Inflammatory macrophage treated with lipopolysaccharide for 1 hour (primary cell): Measurements from ENCODE around the gene NRBF2.
A peak's percentile ranks its signal among the peaks of the same experiment; 100 is the strongest.

Experiments used
- DNase-seq, 2 donors: peaks; one replicate each; pipeline ENCODE4 v3.0.0-alpha.2; 2020 to 2022

NRBF2 gene

DNA sequence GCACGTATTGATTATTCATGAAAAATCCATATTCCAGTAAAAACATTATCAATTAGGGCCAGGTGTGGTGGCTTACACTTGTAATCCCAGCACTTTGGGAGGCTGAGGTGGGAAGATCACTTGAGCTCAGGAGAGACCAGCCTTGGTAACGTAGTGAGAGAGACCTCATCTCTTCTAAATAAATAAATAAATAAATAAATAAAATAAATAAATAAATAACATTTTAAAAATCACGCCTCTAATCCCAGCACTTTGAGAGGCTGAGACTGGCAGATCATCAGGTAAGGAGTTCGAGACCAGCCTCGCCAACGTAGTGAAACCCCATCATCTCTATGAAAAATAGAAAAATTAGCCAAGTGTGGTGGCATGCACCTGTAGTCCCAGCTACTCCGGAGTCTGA is 32.1 kb downstream of the NRBF2 start:
- DNase-seq: no peak

DNA sequence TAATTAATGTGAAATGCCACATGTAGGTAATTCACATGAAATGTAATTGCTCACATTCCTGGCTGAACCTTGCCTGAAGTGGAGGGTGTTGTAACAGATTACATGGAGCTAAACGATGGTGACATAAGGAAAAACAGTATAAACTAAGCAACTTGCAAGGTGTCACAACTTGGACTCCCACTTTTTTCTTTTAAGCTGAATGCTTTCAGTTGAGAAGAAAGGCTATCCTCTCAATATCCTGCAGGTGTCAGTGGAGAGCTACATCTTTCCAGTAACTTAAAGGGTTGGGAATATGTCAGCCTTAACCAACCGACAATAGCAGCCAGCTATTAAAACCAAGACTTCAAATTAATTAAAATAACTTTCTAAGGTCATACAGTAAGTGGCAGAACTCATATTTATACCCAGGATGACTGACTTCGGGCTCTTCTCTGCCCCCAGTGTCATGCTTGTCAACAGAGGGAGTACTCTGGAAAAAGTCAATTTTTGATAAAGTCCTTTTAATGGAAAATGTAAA is 33.7 kb downstream of the NRBF2 start:
- DNase-seq: peak; percentile 70 to 75

DNA sequence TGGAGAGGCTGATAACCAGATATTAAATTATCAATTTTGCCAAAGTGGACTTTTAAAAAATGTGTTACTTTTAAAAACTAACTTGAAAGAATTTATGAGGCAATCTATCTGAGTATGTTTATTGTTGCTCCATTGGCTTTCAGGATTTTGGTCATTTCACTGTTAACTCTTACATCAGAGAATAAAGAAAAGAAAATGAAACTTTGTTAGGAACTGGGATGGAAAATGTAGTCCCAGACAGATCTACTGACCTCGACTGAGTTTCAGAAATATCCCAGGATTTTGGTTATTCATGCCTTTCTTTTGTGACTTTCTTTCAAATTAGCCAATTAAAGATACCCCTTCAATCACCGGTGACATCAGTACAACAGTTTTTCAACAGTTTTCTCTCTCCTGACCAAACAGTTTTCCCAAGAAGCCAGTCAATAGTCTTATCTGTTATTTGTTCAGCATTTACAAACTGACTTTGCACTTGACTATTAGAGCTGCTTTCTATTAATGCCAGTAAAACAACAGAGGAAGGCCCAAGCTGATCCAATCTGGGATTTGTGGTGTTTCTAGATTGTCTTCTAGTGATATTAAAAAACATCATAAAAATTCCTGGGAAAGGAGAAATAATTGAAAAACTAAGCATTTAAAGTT is 35.8 kb downstream of the NRBF2 start:
- DNase-seq: no peak

DNA sequence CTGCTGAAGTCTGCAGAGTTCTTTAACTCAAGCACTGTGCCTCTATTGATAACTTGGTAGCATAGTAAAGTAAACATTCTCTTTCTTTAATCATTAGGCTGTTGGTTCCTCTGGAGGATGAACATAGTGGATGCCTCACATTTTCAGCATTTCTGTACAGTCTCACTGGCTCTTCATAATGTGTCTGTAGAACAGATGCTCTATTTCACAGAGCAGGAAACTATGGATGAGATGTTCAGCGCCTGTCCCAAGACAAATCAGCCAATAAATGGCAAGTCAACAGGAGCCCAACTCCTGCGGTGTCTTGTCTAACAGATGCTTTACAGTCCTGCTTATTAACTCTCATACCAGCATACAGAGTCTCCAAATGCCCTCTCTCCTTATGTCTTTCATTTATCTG is 36.5 kb downstream of the NRBF2 start:
- no peak for DNase-seq

DNA sequence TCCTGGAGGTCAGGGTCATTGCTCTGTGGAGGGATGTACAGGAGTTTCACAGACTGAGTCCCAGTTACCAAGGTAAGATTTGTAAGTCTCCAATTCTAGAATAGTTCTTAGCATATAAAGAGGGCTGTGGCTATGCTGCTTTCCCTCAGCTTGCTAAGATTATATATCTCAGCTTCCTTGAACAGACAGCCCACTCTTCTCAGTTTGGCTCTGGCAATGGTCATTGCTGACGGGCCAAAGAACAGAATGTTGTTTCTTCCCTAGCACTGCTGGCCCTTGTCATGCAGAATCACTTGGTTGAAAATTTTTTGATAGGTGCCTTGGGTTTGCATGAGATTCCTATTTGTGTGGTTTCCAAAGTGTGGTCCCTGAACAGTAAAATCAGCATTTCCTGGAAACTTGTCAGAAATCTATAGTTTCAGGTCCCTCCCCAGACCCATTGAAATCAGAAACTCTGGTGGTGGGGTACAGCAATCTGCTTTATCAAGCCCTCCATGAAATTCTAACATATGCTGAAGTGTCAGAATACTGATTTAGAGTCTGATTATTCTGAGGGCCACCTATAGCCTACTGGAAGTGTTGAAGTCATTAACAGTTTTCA is 38.2 kb downstream of the NRBF2 start:
- no peak for DNase-seq

DNA sequence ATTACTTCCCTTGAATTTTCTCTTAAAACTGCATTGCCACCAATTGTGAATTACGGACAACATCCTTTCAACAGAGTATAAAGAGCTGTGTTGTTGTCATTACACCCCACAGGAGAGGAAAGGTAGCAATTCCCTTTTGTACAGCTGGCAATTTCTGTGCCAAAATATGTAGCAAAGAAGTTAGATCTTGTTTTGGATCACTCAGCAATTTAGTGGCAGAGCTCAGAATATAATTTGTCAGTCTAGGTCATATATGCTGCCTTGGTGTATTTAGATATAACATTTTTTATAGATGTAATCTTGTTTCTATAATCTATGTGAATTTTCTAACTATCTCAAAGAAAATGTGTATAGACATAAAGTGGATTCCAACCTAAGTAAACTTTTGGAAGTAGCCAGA is 38.8 kb downstream of the NRBF2 start:
- DNase-seq: no peak

DNA sequence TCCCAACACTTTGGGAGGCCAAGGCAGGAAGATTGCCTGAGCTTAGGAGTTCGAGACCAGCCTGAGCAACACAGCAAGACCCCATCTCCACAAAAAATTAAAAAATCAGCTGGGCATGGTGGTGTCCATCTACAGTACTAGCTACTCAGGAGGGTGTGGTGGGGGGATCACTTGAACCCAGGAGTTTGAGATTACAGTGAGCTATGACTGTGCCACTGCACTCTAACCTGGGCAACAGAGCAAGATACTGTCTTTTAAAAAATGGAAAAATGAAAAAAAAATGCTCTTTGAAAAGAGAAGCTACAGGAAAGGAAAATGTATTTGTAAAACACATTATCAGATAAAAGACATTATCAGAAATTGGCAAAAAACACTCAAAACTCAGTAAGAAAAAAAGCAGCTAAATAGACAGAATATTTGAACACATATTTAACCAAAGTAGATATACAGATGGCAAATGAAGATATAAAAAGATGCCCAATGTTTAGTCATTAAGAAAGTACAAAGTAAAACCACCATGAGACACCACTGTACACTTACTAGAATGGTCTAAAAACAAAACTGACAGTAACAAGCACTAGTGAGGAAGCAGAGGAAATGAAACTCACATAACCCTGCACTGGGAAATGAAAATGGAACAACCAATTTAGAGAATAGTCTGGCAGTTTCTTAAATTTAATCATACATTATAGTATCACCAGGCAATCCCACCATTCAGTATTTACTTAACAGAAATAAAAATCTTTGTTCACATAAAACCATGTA is 40.5 kb downstream of the NRBF2 start:
- DNase-seq: peak; percentile 59 to 78

DNA sequence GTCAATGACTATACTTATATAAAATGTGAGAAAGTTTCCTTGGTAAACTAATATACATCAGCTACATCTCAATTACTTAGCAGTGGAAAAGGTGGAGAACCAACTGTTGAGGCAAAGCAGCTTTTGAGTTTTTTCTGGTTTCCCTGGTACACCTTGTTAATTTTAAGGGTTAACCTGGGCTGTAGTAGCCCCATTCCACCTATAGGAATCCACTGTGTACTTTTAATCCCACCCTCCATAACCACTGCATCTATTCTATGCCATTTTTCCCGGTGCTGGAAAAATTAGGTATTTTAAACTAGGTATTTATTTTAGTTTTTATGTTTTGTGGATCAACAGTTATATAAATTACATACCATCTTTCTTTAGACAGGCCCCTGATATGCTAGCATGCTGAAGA is 42.4 kb downstream of the NRBF2 start:
- DNase-seq: no peak

DNA sequence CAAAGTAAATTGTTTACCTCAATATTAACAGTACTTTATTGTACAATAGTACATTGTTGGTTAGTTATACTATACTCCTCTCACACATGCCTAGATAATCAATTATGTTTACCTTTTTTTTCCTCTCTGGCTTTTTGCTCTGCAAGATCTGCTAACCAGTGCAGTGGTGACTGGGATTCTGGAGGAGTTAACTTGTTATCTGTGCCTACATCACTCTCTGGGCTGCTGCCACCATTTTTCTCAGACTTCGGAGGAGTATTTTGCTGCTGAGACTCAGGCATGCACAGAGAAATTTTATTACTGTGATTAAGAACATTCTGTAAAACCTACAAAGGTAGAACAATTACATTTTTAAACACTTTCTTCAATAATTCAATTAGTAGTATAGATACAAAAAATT is 59.7 kb downstream of the NRBF2 start:
- DNase-seq: no peak

DNA sequence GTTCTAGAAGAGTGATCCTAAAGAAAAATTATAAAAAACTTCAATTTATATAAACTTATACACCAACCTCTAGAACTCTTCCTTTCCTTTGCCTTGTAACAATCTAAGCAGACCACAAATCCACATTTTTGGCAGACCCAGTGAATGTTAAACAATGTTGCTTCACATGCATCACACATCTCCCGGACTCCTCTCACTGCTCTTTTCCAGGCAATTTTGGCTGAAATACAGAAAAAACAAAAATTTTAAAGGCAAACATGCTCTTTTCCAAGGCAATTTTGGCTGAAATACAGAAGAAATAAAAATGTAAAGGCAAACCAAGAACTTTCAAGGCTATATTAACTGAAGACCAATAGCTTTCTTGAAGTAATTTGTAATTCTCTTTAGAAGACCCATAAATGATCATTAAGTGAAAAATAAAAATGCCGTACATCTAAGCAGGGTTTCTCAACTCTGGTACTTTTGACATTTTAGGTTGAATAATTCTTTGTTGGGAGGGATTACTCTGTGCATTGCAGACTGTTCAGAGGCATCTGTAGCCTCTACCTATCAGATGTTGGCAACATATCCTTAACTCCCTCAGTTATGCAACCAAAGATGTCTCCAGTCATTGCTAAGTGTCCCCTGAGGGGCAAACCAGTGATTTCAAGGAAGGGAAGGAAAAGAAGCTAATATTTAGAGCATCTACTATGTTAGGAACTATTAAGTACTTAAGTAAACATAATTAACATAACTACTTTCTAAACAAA is 64.4 kb downstream of the NRBF2 start:
- DNase-seq: no peak

DNA sequence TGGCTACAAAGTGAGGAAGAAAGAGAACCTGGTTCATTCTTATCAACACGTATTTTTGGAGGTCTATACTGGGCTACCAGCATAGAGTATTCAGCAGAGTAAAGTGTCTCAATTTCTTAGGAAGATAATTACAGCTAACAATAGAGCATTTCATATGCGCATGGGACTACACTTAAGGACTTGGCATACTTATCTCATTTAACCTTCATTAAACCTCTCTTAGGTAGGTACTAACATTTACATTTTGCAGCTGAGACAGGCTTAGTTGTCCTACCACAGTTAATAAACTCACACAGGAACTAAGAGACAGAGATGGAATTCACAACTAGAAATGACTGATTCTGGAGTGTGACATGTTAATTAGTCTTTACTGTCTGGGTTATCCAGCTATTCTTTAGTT is 66.6 kb downstream of the NRBF2 start:
- no peak for DNase-seq

DNA sequence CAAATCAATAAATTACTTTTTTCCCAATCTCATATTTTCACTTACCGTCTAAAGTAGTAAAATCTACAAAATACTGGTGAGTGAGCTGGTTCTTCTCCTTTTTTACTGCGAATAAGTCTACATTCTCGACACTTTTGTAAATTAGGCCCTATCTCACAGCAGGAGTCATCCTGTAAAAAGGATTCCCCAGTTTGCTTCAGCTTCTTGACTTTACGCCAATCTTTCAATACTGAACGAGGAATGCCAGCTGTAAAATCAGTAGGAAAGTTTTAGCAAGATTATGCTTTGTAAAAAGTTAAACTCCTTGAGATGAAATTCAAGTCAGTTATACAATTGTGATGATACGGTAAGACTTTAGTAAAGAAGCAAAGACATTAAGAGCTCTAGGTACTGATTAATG is 67.3 kb downstream of the NRBF2 start:
- no peak for DNase-seq

DNA sequence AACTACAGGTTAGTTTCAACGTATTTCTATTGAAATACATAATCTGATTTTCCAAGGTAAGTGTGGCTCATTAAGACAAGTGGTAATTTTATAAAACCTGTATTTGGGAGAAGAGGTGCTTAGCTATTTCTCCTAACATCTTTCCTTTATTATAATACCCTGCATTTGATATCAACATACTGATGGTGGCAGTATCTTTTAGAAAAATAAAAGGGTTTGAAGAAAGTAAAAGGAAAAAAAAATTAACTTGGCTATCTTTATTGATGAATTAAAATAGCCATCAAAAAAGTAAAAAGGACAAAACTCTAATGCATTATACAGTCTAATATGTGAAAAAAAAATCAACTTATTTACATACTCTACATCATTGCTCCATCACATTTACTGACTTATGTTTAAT is 68.0 kb downstream of the NRBF2 start:
- DNase-seq: no peak
